Skeletal muscle tissue (tissue), 1 donor: Measurements from ENCODE around the gene ASIP. TPM values are rescaled to one million over a fixed set of nuclear protein-coding genes. Genes with fewer than 3 reads are reported as not detected.

Source experiments
- total RNA-seq: library from RNA; depleted of rRNA; stranded (reverse); fragments of >200 nt; gene quantifications from one replicate; pipeline ENCODE4 v1.2.3, GENCODE V29; 2014

The ASIP gene
- total RNA-seq, 1 donor from 2014 or later: 1.0 TPM

Other genes starting within 250 kb of the ASIP start
- gene RALY, start 247.5 kb upstream of the ASIP start, total RNA-seq: 52.2 TPM
- gene EIF2S2, start 129.2 kb upstream of the ASIP start, total RNA-seq: 35.5 TPM
- 129 TPM for gene AHCY, start 61.9 kb downstream of the ASIP start, total RNA-seq
- 69.4 TPM for gene ITCH, start 121.8 kb downstream of the ASIP start, total RNA-seq